HG03045 (cell line): Measurements from ENCODE around the gene ENTHD1.
"Not testable (repeated sequence)": the region's sequence is repeated elsewhere in the genome, so short reads cannot be mapped to it uniquely, and the experiment has no call there.

Experiments used
- ATAC-seq: cut with Tn5 transposase; IDR thresholded peaks from one replicate; pipeline ENCODE4 v1.9.1; 2021; ENCODE audit warnings: mild to moderate bottlenecking, moderate library complexity; ENCODE audit not compliant: unreplicated experiment

The ENTHD1 gene

GRCh38 chr22:39925909-39926679 lies 32.5 kb upstream of the ENTHD1 start:
- ATAC-seq, result no peak

GRCh38 chr22:39925273-39925672 lies 31.7 kb upstream of the ENTHD1 start:
- no peak for ATAC-seq

GRCh38 chr22:39924286-39924685 lies 30.7 kb upstream of the ENTHD1 start:
- no peak for ATAC-seq

GRCh38 chr22:39923696-39924095 lies 30.1 kb upstream of the ENTHD1 start:
- ATAC-seq, result no peak

GRCh38 chr22:39920134-39920743 lies 26.7 kb upstream of the ENTHD1 start:
- no peak for ATAC-seq

GRCh38 chr22:39917776-39918495 lies 24.4 kb upstream of the ENTHD1 start:
- ATAC-seq, result no peak

- ATAC-seq, result no peak
Measured at GRCh38 chr22:39917197-39917643, 23.7 kb upstream of the ENTHD1 start.

GRCh38 chr22:39916496-39916895 lies 22.9 kb upstream of the ENTHD1 start:
- no peak for ATAC-seq

GRCh38 chr22:39915295-39915726 lies 21.8 kb upstream of the ENTHD1 start:
- ATAC-seq, result no peak

GRCh38 chr22:39914584-39914983 lies 21.0 kb upstream of the ENTHD1 start:
- ATAC-seq, result no peak

GRCh38 chr22:39913886-39914285 lies 20.3 kb upstream of the ENTHD1 start:
- ATAC-seq, result no peak

- ATAC-seq, result no peak
Measured at GRCh38 chr22:39913321-39913720, 19.8 kb upstream of the ENTHD1 start.

GRCh38 chr22:39910876-39911613 lies 17.5 kb upstream of the ENTHD1 start:
- ATAC-seq, result no peak

GRCh38 chr22:39908737-39909136 lies 15.2 kb upstream of the ENTHD1 start:
- no peak for ATAC-seq

- ATAC-seq, result no peak
Measured at GRCh38 chr22:39908136-39908535, 14.6 kb upstream of the ENTHD1 start.

GRCh38 chr22:39907605-39908097 lies 14.1 kb upstream of the ENTHD1 start:
- ATAC-seq, result no peak

- ATAC-seq, result no peak
Measured at GRCh38 chr22:39907047-39907446, 13.5 kb upstream of the ENTHD1 start.

- no peak for ATAC-seq
Measured at GRCh38 chr22:39906207-39906606, 12.6 kb upstream of the ENTHD1 start.

GRCh38 chr22:39905687-39906086 lies 12.1 kb upstream of the ENTHD1 start:
- no peak for ATAC-seq

GRCh38 chr22:39904862-39905261 lies 11.3 kb upstream of the ENTHD1 start:
- ATAC-seq, result no peak

- not testable (repeated sequence) for ATAC-seq
Measured at GRCh38 chr22:39904024-39904423, 10.5 kb upstream of the ENTHD1 start.
